Measurements from ENCODE around the gene NDUFS6.

Gene NDUFS6

DNA sequence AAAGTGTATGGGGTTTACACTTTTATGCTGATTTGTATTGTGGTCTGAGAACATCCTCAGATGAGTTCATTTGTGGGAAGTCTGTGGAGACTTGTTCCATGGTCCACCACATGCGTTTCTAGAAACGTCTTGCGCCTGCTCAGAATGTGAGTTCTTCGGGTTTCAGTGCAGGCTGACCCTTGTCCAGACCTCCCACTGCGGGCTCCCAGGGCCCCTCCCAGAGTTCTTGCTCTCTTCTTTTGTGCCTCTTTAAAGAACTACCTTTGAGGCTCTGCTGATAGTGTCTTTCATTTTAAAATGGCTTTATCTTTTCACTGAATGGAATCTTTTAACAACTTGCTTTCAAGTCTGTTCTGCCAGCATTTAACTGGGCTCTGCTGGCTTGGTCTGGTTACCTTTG is 17.6 kb downstream of the NDUFS6 start:
- DNase-seq = no peak

DNA sequence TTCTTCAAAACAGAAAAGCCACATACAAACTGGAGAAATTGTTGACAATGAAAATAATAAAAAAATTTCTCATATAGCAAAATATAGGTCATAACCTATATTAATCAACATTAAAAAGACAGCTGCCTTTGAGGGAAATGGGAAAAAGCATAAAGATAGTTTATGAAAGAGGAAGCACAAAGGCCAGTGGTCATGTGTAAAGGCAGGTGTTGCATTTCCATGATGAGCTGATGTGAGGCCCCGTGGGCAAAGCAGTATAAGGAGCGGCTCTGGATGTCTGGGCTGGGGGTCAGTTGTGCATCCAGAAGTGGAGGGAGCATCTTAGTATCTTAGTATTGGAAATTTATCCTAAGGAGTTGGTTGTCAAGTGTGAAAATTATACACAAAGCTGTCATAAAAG is 18.3 kb downstream of the NDUFS6 start:
- no peak for DNase-seq

DNA sequence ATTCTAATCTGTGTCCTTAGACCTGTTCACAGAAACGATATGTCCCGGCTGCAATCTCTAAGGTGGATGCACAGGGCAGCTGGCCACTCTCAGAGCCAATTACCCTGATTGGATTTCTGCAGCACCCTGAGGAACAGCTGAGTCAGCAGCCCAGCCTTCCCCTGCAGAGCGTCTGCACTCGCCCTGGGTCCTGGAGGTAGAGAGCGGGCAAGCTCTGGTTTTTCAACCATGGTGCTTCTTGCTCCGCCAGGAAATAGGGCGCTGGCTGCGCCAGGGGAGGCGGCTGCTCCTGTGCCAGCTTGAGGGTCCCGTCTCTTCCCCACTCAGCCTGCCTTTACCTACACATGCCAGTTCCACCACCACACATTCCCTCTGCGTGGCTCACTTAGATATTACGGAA is 19.2 kb downstream of the NDUFS6 start:
- DNase-seq = no peak

DNA sequence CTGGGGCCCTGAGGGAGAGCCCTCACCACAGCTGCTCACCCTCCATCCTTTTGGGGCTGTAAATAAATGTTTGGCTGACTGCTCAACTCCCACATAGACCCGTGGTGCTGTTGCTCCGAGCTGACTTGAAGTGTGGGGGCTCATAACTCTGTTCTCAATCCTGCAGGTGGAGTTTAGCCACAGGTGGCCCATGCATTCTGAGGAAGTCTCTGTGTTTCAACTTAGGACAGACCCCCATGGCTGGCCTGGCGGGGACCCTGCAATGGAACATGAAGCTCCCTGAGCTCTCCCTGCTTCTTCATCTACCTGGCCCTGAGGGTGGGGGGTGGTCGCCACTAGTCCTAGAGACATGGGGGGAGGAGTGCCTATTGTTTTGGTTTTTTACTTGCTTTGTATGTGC is 19.7 kb downstream of the NDUFS6 start:
- DNase-seq = no peak

DNA sequence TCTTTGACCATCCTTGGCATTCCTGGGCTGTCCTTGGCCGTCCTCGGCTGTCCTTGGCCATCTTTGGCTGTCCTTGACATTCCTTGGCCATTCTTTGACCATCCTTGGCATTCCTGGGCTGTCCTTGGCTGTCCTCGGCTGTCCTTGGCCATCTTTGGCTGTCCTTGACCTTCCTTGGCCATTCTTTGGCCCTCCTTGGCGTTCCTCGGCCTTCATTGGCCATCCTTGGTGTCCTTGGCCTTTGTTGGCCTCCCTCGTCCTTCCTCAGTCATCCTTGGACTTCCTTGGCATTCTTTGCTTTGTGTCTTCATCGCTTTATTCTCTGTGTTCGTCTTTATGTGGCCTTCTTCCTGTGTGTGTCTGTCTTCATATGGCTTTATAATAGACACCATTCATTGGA is 20.7 kb downstream of the NDUFS6 start:
- no peak for DNase-seq

DNA sequence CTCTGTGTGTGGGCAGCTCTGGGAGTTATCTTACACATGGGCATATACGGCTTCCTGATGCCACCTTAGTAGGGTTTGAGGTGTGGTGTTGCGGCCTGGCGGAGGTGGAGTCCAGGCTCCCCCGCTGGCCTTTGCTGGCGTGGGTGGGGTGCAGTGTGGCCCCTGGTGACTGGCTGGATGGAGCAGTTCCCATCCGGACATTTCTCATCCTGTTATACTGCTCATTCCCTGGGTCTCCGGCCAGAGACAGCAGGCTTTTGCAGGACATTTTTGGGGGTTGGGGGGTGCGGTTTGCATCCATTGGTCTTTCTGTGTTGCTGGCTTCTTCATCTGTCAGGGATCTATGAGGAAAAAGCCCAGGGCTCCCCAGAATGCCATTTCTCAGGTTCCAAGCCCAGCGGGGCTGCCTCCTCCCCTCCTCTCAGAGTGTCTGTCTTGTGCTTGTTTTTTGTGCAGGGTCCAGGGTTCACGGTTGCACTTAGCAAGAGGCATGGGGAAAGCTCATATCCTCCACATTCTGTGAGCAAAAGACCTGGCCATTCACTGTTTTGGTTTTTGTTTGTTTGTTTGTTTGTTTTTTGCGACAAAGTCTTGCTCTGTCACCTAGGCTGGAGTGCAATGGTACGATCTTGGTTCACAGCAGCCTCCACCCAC is 22.3 kb downstream of the NDUFS6 start:
- no peak for DNase-seq

DNA sequence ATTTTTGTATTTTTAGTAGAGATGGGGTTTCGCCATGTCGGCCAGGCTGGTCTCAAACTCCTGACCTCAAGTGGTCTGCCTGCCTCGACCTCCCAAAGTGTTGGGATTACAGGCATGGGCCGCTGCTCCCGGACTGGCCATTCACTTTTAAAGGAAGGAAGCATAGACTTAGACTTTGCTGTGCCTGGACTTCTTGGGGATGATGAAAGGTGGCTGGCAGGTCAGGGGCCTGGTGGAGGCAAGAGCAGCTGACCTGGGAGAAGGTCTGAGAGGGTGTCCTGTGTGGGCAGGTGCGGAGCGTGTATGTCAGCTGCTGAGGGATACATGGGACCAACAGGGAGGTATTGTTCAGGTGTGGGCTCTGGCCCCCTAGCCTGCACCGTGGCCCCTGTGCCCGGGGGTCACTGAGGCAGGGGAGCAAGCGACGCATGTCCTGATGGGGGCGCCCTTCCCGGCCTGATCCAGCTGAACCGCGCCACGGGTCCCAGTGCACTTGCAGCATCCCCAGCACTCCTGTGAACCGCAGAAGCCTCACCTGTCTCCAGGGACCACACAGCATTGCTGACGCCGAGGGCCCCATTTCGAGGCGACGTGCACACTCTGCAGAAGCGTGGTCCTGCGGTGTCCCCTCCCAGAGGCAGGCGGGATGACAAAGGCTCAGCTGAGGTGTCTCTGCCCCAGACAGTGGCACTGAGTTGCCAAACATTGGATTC is 23.1 kb downstream of the NDUFS6 start:
- DNase-seq = no peak

DNA sequence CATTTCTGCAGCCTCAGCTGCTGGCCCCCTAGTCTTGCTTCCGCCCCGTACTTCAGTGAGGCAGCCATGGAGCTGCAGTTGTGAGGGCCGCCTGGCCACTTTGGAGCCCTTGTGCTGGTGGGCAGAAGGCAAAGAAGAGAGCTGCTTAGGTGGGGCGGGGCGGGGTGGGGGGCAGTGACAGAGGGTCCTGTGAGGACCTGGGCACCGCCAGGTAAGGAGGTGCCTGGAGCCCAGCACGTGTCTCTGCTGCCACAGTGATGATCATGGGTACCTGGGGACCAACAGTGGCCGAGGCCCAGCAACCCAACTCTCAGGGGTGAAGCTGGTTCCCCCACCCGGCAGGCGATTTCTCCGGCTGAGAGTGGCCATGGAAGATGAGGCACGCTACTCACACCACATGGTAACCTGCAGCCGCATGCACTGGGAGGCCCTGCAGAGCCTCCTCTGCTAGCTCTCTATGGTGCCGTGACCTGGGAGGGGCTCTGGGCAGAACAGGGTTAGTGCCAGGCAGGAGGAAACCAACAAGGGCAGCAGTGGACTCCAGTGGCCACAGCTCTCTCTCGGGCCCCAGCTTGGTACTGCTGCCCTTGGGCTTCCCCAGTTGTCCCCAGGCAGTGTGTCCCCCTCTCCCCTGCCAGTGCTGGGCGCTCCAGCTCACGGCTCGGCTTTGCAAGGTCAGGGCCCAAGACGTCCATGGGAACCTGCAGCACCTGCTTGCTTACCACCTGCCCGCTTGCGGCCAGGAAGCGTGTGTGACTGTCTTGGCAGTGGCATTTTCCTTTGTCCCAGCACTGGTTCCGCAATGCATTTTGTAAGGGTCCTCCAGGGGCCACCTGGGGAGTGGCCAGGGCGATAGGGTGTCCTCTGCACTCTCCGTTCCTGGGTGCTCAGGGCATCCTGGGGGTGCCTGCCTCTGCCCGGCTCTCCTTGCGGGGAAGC is 24.0 kb downstream of the NDUFS6 start:
- DNase-seq = no peak

DNA sequence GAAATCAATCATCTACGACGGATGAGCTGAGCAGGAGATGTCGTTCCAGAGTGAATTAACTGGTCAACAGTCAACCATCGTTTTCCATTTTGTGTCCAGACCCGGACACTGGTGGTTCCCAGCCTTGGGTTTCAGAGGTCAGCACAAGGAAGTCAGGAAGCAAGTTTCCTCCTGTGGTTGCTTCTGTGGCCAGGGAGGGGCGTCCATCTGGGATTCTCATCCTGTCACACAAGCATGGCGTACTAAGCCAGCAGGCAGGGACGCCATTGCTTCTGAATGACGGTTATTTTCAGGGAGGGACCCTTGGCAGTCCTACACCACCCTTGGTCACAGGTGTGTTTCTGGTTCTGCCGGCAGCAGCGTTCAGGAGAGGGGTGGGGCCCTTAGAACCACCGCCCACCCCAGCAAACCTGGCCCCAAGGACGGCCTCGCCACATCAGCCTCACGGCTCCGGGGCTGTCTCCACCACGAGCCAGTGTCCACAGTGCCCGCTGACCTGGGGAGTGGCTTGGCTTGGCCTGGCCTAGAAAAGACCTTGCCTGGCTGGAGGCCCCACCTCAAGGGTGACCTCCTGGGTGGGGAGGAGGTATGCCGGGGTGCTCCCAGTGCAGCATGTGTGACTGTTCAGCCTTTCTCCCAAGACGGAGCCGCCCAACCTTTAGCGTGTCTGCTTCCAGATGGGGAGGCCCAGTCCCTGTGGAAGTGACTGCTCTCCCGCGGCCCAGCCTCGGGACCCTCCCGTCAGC is 25.2 kb downstream of the NDUFS6 start:
- no peak for DNase-seq

DNA sequence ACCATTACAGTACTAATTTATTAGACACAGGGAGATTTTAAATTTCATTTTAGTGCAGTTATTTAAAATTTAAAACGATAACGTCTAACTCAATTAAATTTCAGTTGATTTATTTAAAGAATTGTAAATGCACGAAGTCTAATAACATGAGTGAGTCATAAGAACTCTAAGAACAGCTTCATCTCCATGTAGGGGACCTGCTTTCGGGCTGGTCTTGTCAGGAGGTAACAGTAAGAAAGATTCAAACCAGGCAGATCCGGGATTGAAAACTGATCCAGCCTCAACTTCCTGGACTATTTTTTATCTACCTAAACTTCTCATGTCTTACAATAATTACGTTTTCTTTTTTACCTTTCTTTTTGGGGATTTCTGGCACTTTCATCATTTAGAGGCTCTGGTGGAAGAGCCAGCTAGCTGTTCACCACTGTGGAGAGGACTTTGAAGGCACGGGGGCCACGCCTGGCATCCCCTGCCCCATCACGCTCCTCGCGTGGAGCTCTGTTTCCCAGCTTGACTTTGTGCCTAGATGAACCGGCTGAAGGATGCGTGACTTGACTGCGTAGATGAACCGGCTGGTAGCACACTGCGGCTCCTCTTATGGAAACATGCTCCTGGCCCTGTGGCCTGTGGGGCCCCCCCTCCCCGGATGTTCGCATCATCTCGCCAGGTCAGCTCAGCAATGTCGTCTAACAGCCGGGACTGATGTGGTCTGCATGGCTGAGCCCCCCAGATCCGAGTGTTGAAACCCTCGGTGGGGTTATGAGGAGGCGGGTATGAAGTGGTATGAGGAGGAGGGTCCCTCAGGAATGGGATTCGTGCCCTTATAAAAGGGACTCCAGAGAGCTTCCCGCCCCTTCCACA is 26.0 kb downstream of the NDUFS6 start:
- no peak for DNase-seq

DNA sequence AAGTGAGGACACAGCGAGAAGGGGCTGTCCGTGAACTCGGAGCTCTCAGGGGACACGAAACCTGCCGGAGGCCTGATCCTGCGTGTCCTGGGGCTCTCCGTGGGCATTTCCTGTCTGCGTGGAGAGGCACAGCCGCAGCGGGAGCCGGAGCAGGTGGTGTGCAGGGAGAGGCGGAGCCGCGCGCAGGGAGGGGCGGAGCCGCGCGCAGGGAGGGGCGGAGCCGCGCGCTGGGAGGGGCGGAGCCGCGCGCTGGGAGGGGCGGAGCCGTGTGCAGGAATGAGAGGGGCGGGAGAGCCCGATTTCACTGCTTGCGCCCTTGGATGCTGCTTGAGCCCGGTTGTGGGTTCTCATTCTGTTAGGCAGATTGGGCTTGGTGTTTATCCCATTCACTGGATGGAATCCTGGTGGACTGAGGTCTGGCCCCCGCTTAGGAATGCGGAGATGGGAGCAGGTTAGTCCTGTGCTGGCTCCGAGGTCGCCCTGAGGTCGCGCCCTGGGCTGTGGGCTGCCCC is 26.7 kb downstream of the NDUFS6 start:
- DNase-seq = no peak

DNA sequence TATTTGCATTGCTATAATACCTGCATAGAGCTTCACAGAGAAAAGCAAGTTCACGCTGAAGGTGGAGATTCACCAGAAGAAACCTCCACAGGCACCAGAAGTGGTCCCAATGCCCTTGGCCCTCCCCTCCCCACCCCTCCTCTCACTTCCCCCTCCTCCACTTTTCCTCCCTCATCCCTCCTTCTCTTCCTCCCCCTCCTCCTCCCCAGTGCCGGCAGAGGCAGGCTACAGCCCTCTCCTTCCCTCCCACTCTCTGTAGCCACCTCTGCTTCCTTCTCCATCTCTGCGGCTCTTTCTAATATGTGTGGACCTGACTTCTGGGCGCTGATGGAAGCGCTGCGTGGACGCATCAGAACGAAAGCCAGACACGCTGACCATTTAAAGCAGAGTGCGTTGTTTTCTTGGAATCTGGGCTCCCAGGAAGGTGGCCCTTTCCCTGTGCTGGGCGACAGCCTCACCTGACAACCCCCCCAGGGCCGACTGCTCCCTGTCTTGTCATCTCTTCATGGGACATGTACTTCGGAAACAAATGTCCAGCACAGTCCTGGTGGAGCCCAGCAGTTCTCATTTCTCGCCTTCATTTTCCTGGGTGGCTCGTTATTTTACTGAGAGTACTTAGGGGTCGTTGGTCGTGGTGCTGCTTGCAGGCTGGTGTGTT is 29.5 kb downstream of the NDUFS6 start:
- DNase-seq = no peak

DNA sequence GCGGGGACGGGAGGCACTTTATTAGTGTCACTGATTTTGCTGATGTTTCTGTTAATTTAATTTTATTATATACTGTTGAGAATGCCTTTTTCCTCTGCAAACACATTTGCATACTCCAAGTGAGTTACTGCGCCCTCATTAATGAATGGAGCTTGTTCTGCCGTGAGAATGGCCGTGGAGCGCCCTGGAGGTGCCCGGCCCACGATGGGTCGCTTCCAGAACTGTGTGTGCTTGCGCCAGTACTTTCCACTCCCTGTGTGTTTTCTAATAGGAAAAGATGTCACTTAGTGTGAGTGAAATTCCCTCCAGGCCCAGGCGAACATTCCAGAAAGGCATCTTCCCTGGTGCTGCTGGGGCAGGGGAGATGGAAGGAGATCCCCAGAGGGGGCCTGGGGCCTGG is 30.1 kb downstream of the NDUFS6 start:
- DNase-seq = no peak

DNA sequence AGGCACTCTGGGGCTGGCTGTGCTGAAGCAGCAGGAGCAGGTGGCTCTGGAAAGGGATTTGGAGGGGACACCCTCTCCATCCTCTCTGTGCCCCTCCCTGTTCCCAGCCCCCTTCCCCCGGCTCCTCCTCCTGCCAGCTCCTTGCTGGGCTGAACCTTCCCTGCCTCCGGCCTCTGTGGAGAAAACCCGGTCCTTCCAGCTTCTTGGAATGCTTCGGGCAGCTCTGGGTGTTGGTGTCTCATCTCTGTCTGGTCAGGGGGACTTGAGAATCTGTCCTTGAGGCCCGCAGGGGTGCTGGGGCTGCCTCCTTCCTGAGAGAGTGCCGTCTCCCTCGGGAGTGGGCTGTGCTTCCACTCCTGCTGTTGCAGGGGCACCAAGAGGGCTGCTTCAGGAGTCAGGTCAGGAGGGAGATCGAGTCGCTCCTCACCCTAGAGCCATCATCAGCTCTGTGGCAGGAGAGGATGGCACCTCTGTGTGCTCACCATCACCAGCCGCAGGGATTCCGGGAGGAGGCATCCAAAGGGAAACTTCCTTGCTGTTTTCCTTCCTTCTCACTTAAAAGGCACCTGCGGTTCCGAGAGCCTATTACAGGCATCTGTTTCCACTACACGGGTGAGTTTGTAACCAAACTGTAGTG is 30.6 kb downstream of the NDUFS6 start:
- DNase-seq = peak; percentile 58 to 83

DNA sequence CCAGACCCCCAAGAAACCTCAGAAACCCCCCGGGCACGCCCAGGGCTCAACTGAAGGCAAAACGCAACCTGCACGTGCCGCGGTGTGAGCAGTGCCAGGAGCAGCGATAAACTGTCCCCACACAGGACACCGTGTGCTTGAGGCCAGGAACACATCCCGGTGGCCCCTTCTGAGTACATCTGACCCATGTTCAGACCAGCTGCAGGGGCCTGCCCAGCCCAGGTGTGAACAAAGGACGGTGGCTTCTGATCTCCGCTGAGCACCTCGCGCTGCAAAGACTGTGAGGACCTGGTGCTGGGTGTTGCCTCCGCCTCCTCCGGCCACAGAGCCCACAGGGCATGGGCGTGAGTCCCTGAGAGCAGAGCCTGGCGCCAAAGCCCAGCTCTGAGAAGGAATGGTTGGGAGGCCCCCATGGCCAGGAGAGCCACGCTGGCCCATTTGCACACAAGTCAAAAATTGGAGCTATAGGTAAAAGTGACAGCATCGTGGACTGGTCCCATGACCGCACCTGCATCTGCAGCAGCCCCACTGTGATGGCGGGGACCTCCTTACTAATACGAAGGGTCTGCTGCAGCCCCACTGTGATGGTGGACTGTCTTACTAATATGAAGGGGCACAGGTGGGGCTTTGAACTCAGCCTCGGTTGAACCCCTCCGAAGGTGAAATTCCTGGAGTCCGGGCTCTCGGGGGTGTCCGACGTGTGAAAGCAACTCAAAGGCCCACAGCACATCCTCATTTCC is 31.5 kb downstream of the NDUFS6 start:
- DNase-seq = no peak

DNA sequence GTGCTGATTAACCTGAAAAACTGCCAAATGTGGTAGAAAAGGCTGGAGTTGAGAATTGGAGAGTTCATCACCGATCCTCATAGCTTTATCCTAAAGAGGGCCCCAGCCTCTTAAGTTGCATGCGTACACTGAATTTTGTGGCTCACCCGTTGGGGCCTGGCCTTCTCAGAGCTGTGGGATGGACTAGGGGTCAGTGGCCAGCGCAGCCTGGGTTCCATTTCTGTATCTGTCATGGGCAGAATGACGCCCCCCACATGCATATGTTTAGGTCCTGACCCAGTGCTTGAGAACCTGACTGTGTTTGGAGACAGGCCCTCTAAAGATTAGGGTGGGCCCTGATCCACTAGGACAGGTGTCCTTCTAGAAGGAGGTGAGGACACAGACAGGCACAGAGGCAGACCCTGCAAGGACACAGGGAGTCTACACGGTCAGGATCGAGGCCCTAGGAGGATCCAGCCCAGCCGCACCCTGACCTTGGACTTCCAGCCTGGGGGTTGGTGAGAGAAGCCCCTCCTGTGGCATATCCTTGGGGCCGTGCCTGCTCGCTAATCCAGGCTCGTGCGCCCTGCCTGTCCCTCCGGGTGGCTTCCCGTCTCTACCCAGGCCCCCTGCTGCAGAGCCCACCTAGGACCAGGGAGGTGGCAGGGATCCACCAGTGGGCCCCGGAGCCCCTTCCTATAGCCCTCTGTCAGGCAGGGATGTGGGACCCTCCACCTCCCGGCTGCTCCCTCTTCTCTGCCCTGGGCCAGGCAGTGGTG is 32.2 kb downstream of the NDUFS6 start:
- no peak for DNase-seq

DNA sequence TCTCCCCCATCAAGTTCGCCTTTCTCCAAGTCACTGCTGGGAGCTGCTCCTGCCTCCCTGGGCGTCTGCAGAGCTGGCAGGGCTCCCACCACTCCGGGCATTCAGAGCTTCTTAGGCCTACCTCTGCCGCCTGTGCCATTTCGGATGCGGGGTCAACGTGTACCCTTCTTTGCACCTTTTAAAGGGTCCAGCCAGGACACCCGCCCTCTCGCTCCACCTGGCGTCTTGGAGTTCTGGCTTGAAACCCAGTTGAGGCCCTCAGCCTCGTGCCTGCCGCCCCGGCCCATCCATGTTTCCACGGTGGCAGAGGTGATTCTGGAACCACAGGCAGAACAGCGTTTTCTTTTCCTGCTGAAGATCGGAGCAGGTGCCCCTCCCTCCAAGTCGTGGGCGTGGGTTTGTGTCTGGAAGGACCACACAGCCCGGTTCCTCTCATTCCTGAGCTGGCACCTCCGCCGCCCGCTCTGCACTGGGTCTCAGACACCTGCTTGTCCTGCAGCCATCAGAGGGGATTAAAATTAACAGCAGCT is 32.9 kb downstream of the NDUFS6 start:
- DNase-seq = peak; percentile 27 to 75

DNA sequence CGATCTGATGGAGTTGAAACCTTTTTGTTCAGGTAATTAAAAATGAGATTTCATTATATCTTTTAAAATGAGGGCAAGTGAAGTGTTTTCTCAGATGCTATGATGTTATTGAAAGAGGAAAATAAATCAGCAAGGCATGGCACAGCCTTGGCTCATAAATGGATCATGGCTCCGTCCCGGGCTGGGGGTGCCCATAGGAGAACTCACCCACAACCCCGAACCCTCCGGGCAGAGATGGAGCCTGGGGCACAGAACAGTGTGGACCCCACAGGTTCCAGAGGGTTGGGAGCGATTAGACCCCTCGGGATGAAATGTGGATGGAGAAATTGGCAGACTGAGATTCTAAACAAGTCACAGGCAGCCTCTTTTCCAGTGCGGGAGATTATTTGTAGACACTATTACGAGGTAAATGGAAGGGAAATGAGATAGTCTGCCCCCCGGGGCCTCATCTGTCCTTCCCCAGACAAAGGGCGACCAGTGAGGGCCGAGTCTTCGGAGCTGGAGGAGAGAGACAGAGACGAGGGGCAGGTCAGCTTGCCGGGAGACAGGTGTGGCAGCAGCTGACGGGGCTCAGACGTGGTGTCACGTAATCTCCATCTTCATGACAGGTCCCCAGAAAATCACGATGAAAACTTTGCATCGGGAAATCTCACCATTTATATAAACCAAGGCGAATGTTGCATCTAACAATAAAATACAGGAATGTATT is 33.7 kb downstream of the NDUFS6 start:
- DNase-seq = peak in 1 of 2 experiments; percentile 29

Measured in NCI-H524 (cell line).